NCI-H146 treated with DMSO at 0.1 percent for 48 hours (cell line): ENCODE data around the gene THSD4.
A peak's percentile ranks its signal among the peaks of the same experiment; 100 is the strongest.

Experiments used
- DNase-seq: peaks from one replicate; lab custom pipeline; 2025; ENCODE audit not compliant: unreplicated experiment; lab: John Stamatoyannopoulos, UW

Gene THSD4

GRCh38 chr15:71808311-71809020 lies 693.2 kb downstream of the THSD4 start:
- DNase-seq: no peak

GRCh38 chr15:71809346-71809745 lies 694.1 kb downstream of the THSD4 start:
- no peak for DNase-seq

GRCh38 chr15:71810256-71811035 lies 695.2 kb downstream of the THSD4 start, which contains the start of gene NR2E3:
TSS of gene NR2E3 (plus strand) at chr15:71810554. CDS start at chr15:71810744, 190 bp downstream.
- DNase-seq: peak; percentile 67

- no peak for DNase-seq
Observed at GRCh38 chr15:71811036-71811736, 695.9 kb downstream of the THSD4 start.

GRCh38 chr15:71811752-71812735 lies 696.8 kb downstream of the THSD4 start:
- DNase-seq: no peak

GRCh38 chr15:71812966-71813722 lies 697.9 kb downstream of the THSD4 start:
- DNase-seq: no peak

- no peak for DNase-seq
Observed at GRCh38 chr15:71813723-71814470, 698.6 kb downstream of the THSD4 start.

- no peak for DNase-seq
Observed at GRCh38 chr15:71815301-71815700, 700.0 kb downstream of the THSD4 start.

GRCh38 chr15:71817351-71817750 lies 702.1 kb downstream of the THSD4 start:
- DNase-seq: no peak

- no peak for DNase-seq
Observed at GRCh38 chr15:71820127-71820526, 704.9 kb downstream of the THSD4 start.

GRCh38 chr15:71821547-71822129 lies 706.4 kb downstream of the THSD4 start:
- DNase-seq: no peak

GRCh38 chr15:71822890-71823630 lies 707.8 kb downstream of the THSD4 start:
- DNase-seq: no peak

- DNase-seq: no peak
Observed at GRCh38 chr15:71823801-71824200, 708.5 kb downstream of the THSD4 start.

GRCh38 chr15:71825021-71825730 lies 709.9 kb downstream of the THSD4 start:
- DNase-seq: no peak

- no peak for DNase-seq
Observed at GRCh38 chr15:71826196-71826595, 710.9 kb downstream of the THSD4 start.

GRCh38 chr15:71830981-71831380 lies 715.7 kb downstream of the THSD4 start:
- DNase-seq: no peak
